ENCODE results near the gene STXBP6.

Gene STXBP6

GRCh38 chr14:24966579-24966964 lies 83.4 kb downstream of the STXBP6 start:
- DNase-seq (ENCODE audit: low read depth in 1 of 2, low spot score in 1 of 2): no peak
- TF ChIP-seq GABPA (IDR thresholded peaks at IDR 0.05; ENCODE audit: low read depth): no peak
- TF ChIP-seq CTCF (IDR thresholded peaks at IDR 0.05; ENCODE audit: insufficient read depth, low read length): no peak
- no peak for TF ChIP-seq POLR2AphosphoS5 (IDR thresholded peaks at IDR 0.05; ENCODE audit: low read depth)
- Histone ChIP-seq H3K27me3 (ENCODE audit: insufficient read depth, poor library complexity, severe bottlenecking) (peaks cover 3% of the 10 kb centered on the region), H3K4me3 (replicated peaks; ENCODE audit: insufficient read depth, low read length) (no peak overlapping the region), H3K27ac (replicated peaks) (no peak overlapping the region)

GRCh38 chr14:24965934-24966578 lies 83.9 kb downstream of the STXBP6 start:
- no peak for DNase-seq (ENCODE audit: low read depth in 1 of 2, low spot score in 1 of 2)
- no peak overlapping the region for H3K27ac ChIP-seq (replicated peaks)
- H3K4me3 ChIP-seq (replicated peaks; ENCODE audit: insufficient read depth, low read length): no peak overlapping the region
- TF ChIP-seq SPI1 (IDR thresholded peaks at IDR 0.05; ENCODE audit: borderline replicate concordance, low read depth) (no peak), GABPA (IDR thresholded peaks at IDR 0.05; ENCODE audit: low read depth) (no peak), CTCF (IDR thresholded peaks at IDR 0.05; ENCODE audit: insufficient read depth, low read length) (no peak), POLR2AphosphoS5 (IDR thresholded peaks at IDR 0.05; ENCODE audit: low read depth) (no peak), REST (IDR thresholded peaks at IDR 0.05; ENCODE audit: insufficient replicate concordance, low read depth) (no peak)
- peaks cover 3% of the 10 kb centered on the region for H3K27me3 ChIP-seq (ENCODE audit: insufficient read depth, poor library complexity, severe bottlenecking)

- Histone ChIP-seq H3K27ac (replicated peaks) (no peak overlapping the region), H3K4me3 (replicated peaks; ENCODE audit: insufficient read depth, low read length) (no peak overlapping the region)
- TF ChIP-seq GABPA (IDR thresholded peaks at IDR 0.05; ENCODE audit: low read depth) (no peak), CTCF (IDR thresholded peaks at IDR 0.05; ENCODE audit: insufficient read depth, low read length) (no peak), REST (IDR thresholded peaks at IDR 0.05; ENCODE audit: insufficient replicate concordance, low read depth) (no peak), SPI1 (IDR thresholded peaks at IDR 0.05; ENCODE audit: borderline replicate concordance, low read depth) (no peak), POLR2AphosphoS5 (IDR thresholded peaks at IDR 0.05; ENCODE audit: low read depth) (no peak)
These were observed 84.4 kb downstream of the STXBP6 start for GRCh38 chr14:24965578-24965933.

GRCh38 chr14:24964591-24964990 lies 85.4 kb downstream of the STXBP6 start:
- DNase-seq (ENCODE audit: low read depth in 1 of 2, low spot score in 1 of 2): no peak
- H3K27ac ChIP-seq (replicated peaks): no peak overlapping the region
- H3K4me3 ChIP-seq (replicated peaks; ENCODE audit: insufficient read depth, low read length): no peak overlapping the region
- peaks cover 3% of the 10 kb centered on the region for H3K27me3 ChIP-seq (ENCODE audit: insufficient read depth, poor library complexity, severe bottlenecking)
- TF ChIP-seq REST (IDR thresholded peaks at IDR 0.05; ENCODE audit: insufficient replicate concordance, low read depth) (no peak), SPI1 (IDR thresholded peaks at IDR 0.05; ENCODE audit: borderline replicate concordance, low read depth) (no peak), POLR2AphosphoS5 (IDR thresholded peaks at IDR 0.05; ENCODE audit: low read depth) (no peak), CTCF (IDR thresholded peaks at IDR 0.05; ENCODE audit: insufficient read depth, low read length) (no peak)

More at GRCh38 chr14:24965578-24965933, 84.4 kb downstream of the STXBP6 start:
- peaks cover 3% of the 10 kb centered on the region for H3K27me3 ChIP-seq (ENCODE audit: insufficient read depth, poor library complexity, severe bottlenecking)
- no peak for DNase-seq (ENCODE audit: low read depth in 1 of 2, low spot score in 1 of 2)
